Gastroesophageal sphincter (tissue), 3 donors: ENCODE results near the gene NDUFA1.

Source experiments
- CTCF ChIP-seq, 4 experiments: fragments of 200-600 bp in 2 of 4; fragments of 450-650 bp in 2 of 4; sonication (generic) in 1 of 4; IDR thresholded peaks; one replicate each; pipeline ENCODE4 v1.5.1; 2017 to 2019; ENCODE audit warnings: antibody characterized with exemption in 4 of 4, mild to moderate bottlenecking in 2 of 4, moderate library complexity in 2 of 4
- POLR2A ChIP-seq, 2 donors: fragments of 450-650 bp; IDR thresholded peaks; one replicate each; pipeline ENCODE4 v1.6.1; 2017; ENCODE audit warnings: antibody characterized with exemption in 2 of 2, mild to moderate bottlenecking in 2 of 2, moderate library complexity in 1 of 2

- TF ChIP-seq CTCF (IDR thresholded peaks at IDR 0.05) (no peak), POLR2A (IDR thresholded peaks at IDR 0.05) (no peak)
These were observed 43.2 kb upstream of the NDUFA1 start for GRCh38 chrX:119828446-119828845.
